Progenitor cell of endocrine pancreas (in vitro differentiated cells): ENCODE results near the gene COL17A1. TPM values are rescaled to one million over a fixed set of nuclear protein-coding genes. Genes with fewer than 3 reads are reported as not detected.

Source experiments
- DNase-seq: peaks from one replicate; pipeline ENCODE4 v3.0.0; 2021; ENCODE audit warnings: low spot score; ENCODE audit not compliant: unreplicated experiment
- H3K27ac Mint-ChIP-seq: 2 replicates; pipeline ENCODE4 v1.8.0; 2021; ENCODE audit warnings: mild to moderate bottlenecking, moderate library complexity, mixed read lengths
- H3K27me3 Mint-ChIP-seq: 2 replicates; pipeline ENCODE4 v1.8.0; 2021; ENCODE audit warnings: mixed read lengths
- H3K36me3 Mint-ChIP-seq: 2 replicates; pipeline ENCODE4 v1.8.0; 2022; ENCODE audit warnings: mixed read lengths; ENCODE audit not compliant: insufficient read depth
- H3K4me1 Mint-ChIP-seq: 2 replicates; pipeline ENCODE4 v1.8.0; 2021; ENCODE audit warnings: low read depth, mixed read lengths
- H3K4me3 Mint-ChIP-seq: 2 replicates; pipeline ENCODE4 v1.8.0; 2021; ENCODE audit warnings: low read depth, mild to moderate bottlenecking, moderate library complexity, mixed read lengths
- H3K9me3 Mint-ChIP-seq: 2 replicates; pipeline ENCODE4 v1.8.0; 2021; ENCODE audit warnings: low read depth, mixed read lengths
- CTCF ChIP-seq: fragments of 200-600 bp; sonication (generic); IDR thresholded peaks from one replicate; pipeline ENCODE4 v1.5.0; 2021; ENCODE audit warnings: antibody characterized with exemption, mild to moderate bottlenecking; ENCODE audit not compliant: unreplicated experiment
- total RNA-seq: library from RNA; stranded (reverse); gene quantifications from 2 replicates; pipeline ENCODE4 v1.2.1, GENCODE V29; 2021

COL17A1 gene
- total RNA-seq, 1 donor from 2014 or later = 0.86 TPM

GRCh38 chr10:104022026-104022425 lies 63.7 kb downstream of the COL17A1 start:
- TF ChIP-seq CTCF = no peak
- no peak for DNase-seq
- H3K4me1 Mint-ChIP-seq = no peaks in the 10 kb centered on the region
- no peaks in the 10 kb centered on the region for H3K27me3 Mint-ChIP-seq
- H3K27ac Mint-ChIP-seq = no peak overlapping the region
- H3K9me3 Mint-ChIP-seq = no peaks in the 10 kb centered on the region
- peaks cover 21% of the 10 kb centered on the region for H3K36me3 Mint-ChIP-seq
- no peak overlapping the region for H3K4me3 Mint-ChIP-seq

- Mint-ChIP-seq H3K27ac (no peak overlapping the region), H3K4me1 (no peaks in the 10 kb centered on the region), H3K4me3 (no peak overlapping the region), H3K27me3 (no peaks in the 10 kb centered on the region), H3K36me3 (peaks cover 26% of the 10 kb centered on the region), H3K9me3 (no peaks in the 10 kb centered on the region)
- no peak for DNase-seq
- no peak for TF ChIP-seq CTCF
Observed at GRCh38 chr10:104021246-104021645, 64.4 kb downstream of the COL17A1 start.

GRCh38 chr10:104020020-104020419 lies 65.7 kb downstream of the COL17A1 start:
- Mint-ChIP-seq H3K36me3 (peaks cover 26% of the 10 kb centered on the region), H3K9me3 (no peaks in the 10 kb centered on the region), H3K27ac (no peak overlapping the region), H3K4me1 (no peaks in the 10 kb centered on the region), H3K27me3 (no peaks in the 10 kb centered on the region), H3K4me3 (no peak overlapping the region)
- no peak for DNase-seq
- no peak for TF ChIP-seq CTCF

GRCh38 chr10:104018471-104018870 lies 67.2 kb downstream of the COL17A1 start:
- no peak overlapping the region for H3K27ac Mint-ChIP-seq
- H3K36me3 Mint-ChIP-seq = peaks cover 21% of the 10 kb centered on the region
- no peak for DNase-seq
- no peaks in the 10 kb centered on the region for H3K4me1 Mint-ChIP-seq
- H3K9me3 Mint-ChIP-seq = no peaks in the 10 kb centered on the region
- no peak overlapping the region for H3K4me3 Mint-ChIP-seq
- no peak for TF ChIP-seq CTCF
- H3K27me3 Mint-ChIP-seq = no peaks in the 10 kb centered on the region

- no peaks in the 10 kb centered on the region for H3K27me3 Mint-ChIP-seq
- no peak for TF ChIP-seq CTCF
- no peak overlapping the region for H3K4me3 Mint-ChIP-seq
- H3K36me3 Mint-ChIP-seq = peaks cover 15% of the 10 kb centered on the region
- no peak overlapping the region for H3K27ac Mint-ChIP-seq
- DNase-seq = no peak
- H3K9me3 Mint-ChIP-seq = no peaks in the 10 kb centered on the region
- no peaks in the 10 kb centered on the region for H3K4me1 Mint-ChIP-seq
Observed at GRCh38 chr10:104016661-104017060, 69.0 kb downstream of the COL17A1 start.
